ENCODE results near the gene ANKRD6. TPM values are rescaled to one million over a fixed set of nuclear protein-coding genes. Genes with fewer than 3 reads are reported as not detected.
A peak's percentile ranks its signal among the peaks of the same experiment; 100 is the strongest.

The ANKRD6 gene
- polyA plus RNA-seq, 3 donors = 0.93 to 3.0 (median 1.2) TPM

DNA sequence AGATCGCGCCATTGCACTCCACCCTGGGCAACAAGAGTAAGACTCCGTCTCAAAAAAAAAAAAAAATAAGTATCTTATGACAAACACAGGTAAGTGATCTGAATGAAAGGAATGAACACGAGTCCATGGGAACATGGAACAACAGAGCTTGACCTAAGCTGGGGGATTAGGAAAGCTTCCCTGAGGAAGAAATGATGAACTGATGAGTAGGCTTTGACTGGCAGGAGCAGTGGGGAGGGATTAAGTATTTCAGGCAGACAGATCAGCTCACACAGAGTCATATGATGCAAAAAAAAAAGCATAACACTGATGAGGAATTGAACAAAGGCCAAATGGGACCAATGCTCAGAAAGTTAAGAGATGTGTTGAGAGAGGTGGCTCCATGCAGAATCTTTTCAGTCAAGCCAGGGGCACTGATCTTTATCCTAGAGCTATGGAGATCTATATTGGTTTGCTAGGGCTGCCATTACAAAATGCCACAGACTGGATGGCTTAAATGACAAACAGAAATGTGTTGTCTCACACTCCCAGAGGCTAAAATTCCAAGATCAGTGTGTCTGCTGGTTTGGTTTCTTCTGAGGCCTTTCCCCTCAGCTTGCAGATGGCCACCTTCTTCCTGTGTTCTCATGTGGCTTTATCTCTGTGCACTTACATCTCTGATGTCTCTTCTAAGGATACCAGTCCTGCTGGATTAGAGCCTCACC lies 85.6 kb downstream of the ANKRD6 start:
- H3K9me3 ChIP-seq (replicated peaks in 1 of 2; ENCODE audit: control insufficient read depth in 1 of 2, insufficient read depth in 1 of 2, low read length in 2 of 2) = no peaks in the 10 kb centered on the region
- no peaks in the 10 kb centered on the region for H4K20me1 ChIP-seq (ENCODE audit: insufficient read depth, low read length)
- no peak overlapping the region for H3K4me3 ChIP-seq (replicated peaks in 1 of 3; ENCODE audit: low read depth in 2 of 3, low read length in 3 of 3)
- no peaks in the 10 kb centered on the region for H3K36me3 ChIP-seq (replicated peaks in 1 of 2; ENCODE audit: control insufficient read depth in 1 of 2, insufficient read depth in 2 of 2, low read length in 2 of 2)
- no peaks in the 10 kb centered on the region for H3K27me3 ChIP-seq (ENCODE audit: control insufficient read depth in 2 of 2, insufficient read depth in 2 of 2, low read length in 2 of 2)
- peak overlapping the region in 2 of 7 donors; percentile 4 to 66 for H3K27ac Mint-ChIP-seq
- DNase-seq = no peak
- H3K4me3 Mint-ChIP-seq = no peak overlapping the region
- no peaks in the 10 kb centered on the region for H3K36me3 Mint-ChIP-seq
- no peaks in the 10 kb centered on the region for H3K4me1 ChIP-seq (ENCODE audit: control insufficient read depth in 1 of 2, insufficient read depth in 2 of 2, low read length in 2 of 2)
- TF ChIP-seq, protein P1, sequence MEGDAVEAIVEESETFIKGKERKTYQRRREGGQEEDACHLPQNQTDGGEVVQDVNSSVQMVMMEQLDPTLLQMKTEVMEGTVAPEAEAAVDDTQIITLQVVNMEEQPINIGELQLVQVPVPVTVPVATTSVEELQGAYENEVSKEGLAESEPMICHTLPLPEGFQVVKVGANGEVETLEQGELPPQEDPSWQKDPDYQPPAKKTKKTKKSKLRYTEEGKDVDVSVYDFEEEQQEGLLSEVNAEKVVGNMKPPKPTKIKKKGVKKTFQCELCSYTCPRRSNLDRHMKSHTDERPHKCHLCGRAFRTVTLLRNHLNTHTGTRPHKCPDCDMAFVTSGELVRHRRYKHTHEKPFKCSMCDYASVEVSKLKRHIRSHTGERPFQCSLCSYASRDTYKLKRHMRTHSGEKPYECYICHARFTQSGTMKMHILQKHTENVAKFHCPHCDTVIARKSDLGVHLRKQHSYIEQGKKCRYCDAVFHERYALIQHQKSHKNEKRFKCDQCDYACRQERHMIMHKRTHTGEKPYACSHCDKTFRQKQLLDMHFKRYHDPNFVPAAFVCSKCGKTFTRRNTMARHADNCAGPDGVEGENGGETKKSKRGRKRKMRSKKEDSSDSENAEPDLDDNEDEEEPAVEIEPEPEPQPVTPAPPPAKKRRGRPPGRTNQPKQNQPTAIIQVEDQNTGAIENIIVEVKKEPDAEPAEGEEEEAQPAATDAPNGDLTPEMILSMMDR (IDR thresholded peaks at IDR 0.05) = no peak
- no peaks in the 10 kb centered on the region for H3K79me2 ChIP-seq (ENCODE audit: insufficient read depth, low read length)
- no peaks in the 10 kb centered on the region for H3K4me1 Mint-ChIP-seq
- no peak overlapping the region for H3K27ac ChIP-seq (ENCODE audit: low read depth in 1 of 2, low read length in 2 of 2)
- intact Hi-C loops (cut with micrococcal nuclease) = no loop called here
- WGBS (ENCODE audit: insufficient coverage) = 83% methylated on average over 1 of the region's 4 CpGs
- peaks cover 0 to 3% (median 2%) of the 10 kb centered on the region in 3 donors for H3K27me3 Mint-ChIP-seq (ENCODE audit: low read depth in 3 of 3)
- peaks cover 0 to 5% (median 0%) of the 10 kb centered on the region in 7 donors for H3K9me3 Mint-ChIP-seq
- no peak overlapping the region for H3K9ac ChIP-seq (ENCODE audit: insufficient read depth, low read length, poor library complexity, severe bottlenecking)
- H2AFZ ChIP-seq (ENCODE audit: insufficient read depth, low read depth, low read length, poor library complexity, severe bottlenecking) = no peak overlapping the region
- no peak overlapping the region for H3K4me2 ChIP-seq (replicated peaks; ENCODE audit: extremely low read depth, low read length, poor library complexity, severe bottlenecking)

DNA sequence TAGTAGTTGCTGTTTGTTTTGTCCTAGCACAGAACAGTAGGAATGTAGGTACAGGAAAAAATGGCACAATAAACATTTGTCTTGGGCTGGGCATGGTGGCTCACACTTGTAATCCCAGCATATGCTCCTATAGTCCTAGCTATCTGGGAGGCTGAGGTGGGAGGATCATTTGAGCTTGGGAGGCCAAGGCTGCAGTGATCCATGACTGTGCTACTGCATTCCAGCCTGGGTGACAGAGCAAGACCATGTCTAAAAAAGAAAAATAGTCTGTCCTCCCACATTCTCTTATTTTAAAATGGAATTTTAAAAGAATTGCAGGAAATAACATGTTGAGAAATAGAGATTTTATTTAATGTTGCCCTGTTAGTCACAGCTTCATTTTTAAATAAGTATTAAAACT lies 87.8 kb downstream of the ANKRD6 start:
- no peak overlapping the region for H3K4me3 ChIP-seq (replicated peaks in 1 of 3; ENCODE audit: low read depth in 2 of 3, low read length in 3 of 3)

More for the DNA sequence above, 87.8 kb downstream of the ANKRD6 start:
- no peaks in the 10 kb centered on the region for H4K20me1 ChIP-seq (ENCODE audit: insufficient read depth, low read length)
- no peak overlapping the region for H3K27ac ChIP-seq (ENCODE audit: low read depth in 1 of 2, low read length in 2 of 2)
- H3K36me3 Mint-ChIP-seq = no peaks in the 10 kb centered on the region
- H3K9me3 ChIP-seq (replicated peaks in 1 of 2; ENCODE audit: control insufficient read depth in 1 of 2, insufficient read depth in 1 of 2, low read length in 2 of 2) = no peaks in the 10 kb centered on the region
- H3K79me2 ChIP-seq (ENCODE audit: insufficient read depth, low read length) = no peaks in the 10 kb centered on the region
- no peaks in the 10 kb centered on the region for H3K36me3 ChIP-seq (replicated peaks in 1 of 2; ENCODE audit: control insufficient read depth in 1 of 2, insufficient read depth in 2 of 2, low read length in 2 of 2)
- H3K4me2 ChIP-seq (replicated peaks; ENCODE audit: extremely low read depth, low read length, poor library complexity, severe bottlenecking) = no peak overlapping the region
- no peak overlapping the region for H3K27ac Mint-ChIP-seq
- no peaks in the 10 kb centered on the region for H3K27me3 ChIP-seq (ENCODE audit: control insufficient read depth in 2 of 2, insufficient read depth in 2 of 2, low read length in 2 of 2)
- no peaks in the 10 kb centered on the region for H3K4me1 Mint-ChIP-seq
- H3K27me3 Mint-ChIP-seq (ENCODE audit: low read depth in 3 of 3) = peaks cover 0 to 2% (median 1%) of the 10 kb centered on the region in 3 donors
- no peaks in the 10 kb centered on the region for H3K4me1 ChIP-seq (ENCODE audit: control insufficient read depth in 1 of 2, insufficient read depth in 2 of 2, low read length in 2 of 2)
- intact Hi-C loops (cut with micrococcal nuclease) = no loop called here
- no peak overlapping the region for H2AFZ ChIP-seq (ENCODE audit: insufficient read depth, low read depth, low read length, poor library complexity, severe bottlenecking)
- TF ChIP-seq, protein P1 (IDR thresholded peaks at IDR 0.05) = no peak
- peaks cover 0 to 5% (median 0%) of the 10 kb centered on the region in 7 donors for H3K9me3 Mint-ChIP-seq
- no peak overlapping the region for H3K9ac ChIP-seq (ENCODE audit: insufficient read depth, low read length, poor library complexity, severe bottlenecking)
- H3K4me3 Mint-ChIP-seq = no peak overlapping the region
- DNase-seq = no peak
